Dermis blood vessel endothelial cell (primary cell): ENCODE results near the gene FAM168A. TPM values are rescaled to one million over a fixed set of nuclear protein-coding genes. Genes with fewer than 3 reads are reported as not detected.

ENCODE experiments used
- DNase-seq: peaks from one replicate; pipeline ENCODE4 v3.0.0; 2010
- total RNA-seq: library from RNA; depleted of rRNA; stranded (reverse); fragments of >200 nt; gene quantifications from 2 replicates; pipeline ENCODE4 v1.2.3, GENCODE V29; 2014

The FAM168A gene
- total RNA-seq, 1 donor from 2014 or later: 12.1 TPM

GRCh38 chr11:73398721-73399120 is 199.2 kb downstream of the FAM168A start:
- DNase-seq: no peak

GRCh38 chr11:73398132-73398526 is 199.8 kb downstream of the FAM168A start:
- no peak for DNase-seq

- DNase-seq: no peak
These were observed 200.3 kb downstream of the FAM168A start for GRCh38 chr11:73397468-73398131.

GRCh38 chr11:73396985-73397384 is 200.9 kb downstream of the FAM168A start:
- no peak for DNase-seq

- DNase-seq: no peak
These were observed 201.5 kb downstream of the FAM168A start for GRCh38 chr11:73396251-73396930.

GRCh38 chr11:73395297-73396208 is 202.4 kb downstream of the FAM168A start:
- DNase-seq: no peak

- no peak for DNase-seq
These were observed 203.3 kb downstream of the FAM168A start for GRCh38 chr11:73394416-73395296.

- peak; percentile 91 for DNase-seq
These were observed 204.2 kb downstream of the FAM168A start for GRCh38 chr11:73393479-73394415.

GRCh38 chr11:73393011-73393380 is 204.9 kb downstream of the FAM168A start:
- peak; percentile 69 for DNase-seq

GRCh38 chr11:73392108-73393010 is 205.6 kb downstream of the FAM168A start:
- no peak for DNase-seq

GRCh38 chr11:73391665-73392064 is 206.2 kb downstream of the FAM168A start:
- DNase-seq: no peak

- no peak for DNase-seq
These were observed 207.0 kb downstream of the FAM168A start for GRCh38 chr11:73390601-73391565.

- DNase-seq: no peak
These were observed 208.0 kb downstream of the FAM168A start for GRCh38 chr11:73389916-73390315.

- DNase-seq: no peak
These were observed 208.8 kb downstream of the FAM168A start for GRCh38 chr11:73389134-73389525.

GRCh38 chr11:73388265-73389133 is 209.4 kb downstream of the FAM168A start:
- DNase-seq: peak; percentile 39

- DNase-seq: no peak
These were observed 210.2 kb downstream of the FAM168A start for GRCh38 chr11:73387594-73388264.

- no peak for DNase-seq
These were observed 211.4 kb downstream of the FAM168A start for GRCh38 chr11:73386546-73386945.
